Raji (cell line): ENCODE data around the gene KLHL29.

Experiments used
- POLR2A ChIP-seq: IDR thresholded peaks from 2 replicates; pipeline ENCODE4 v1.6.1; 2011; ENCODE audit warnings: low read depth, low read length, control low read depth; ENCODE audit not compliant: insufficient read depth

Gene KLHL29

DNA sequence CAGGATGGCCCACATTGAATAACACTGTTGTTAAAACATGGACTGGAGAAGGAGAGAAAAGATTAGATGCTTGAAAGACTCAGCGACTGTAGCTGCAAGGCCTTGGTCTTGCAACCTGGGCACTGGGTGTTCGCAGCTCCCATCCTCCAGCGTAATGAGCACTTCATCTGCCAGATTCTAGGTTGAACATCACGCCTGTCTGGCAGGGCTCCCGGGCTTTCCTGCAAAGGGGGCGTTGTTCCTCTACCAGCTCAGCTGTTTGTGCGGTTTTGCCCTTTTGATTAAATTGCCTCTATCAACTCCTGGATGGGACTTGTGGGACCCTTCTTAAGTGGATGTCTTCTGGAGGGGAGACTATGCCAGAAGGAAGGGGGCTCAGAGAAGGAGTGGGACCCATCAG is 215.4 kb downstream of the KLHL29 start:
- no peak for TF ChIP-seq POLR2A

DNA sequence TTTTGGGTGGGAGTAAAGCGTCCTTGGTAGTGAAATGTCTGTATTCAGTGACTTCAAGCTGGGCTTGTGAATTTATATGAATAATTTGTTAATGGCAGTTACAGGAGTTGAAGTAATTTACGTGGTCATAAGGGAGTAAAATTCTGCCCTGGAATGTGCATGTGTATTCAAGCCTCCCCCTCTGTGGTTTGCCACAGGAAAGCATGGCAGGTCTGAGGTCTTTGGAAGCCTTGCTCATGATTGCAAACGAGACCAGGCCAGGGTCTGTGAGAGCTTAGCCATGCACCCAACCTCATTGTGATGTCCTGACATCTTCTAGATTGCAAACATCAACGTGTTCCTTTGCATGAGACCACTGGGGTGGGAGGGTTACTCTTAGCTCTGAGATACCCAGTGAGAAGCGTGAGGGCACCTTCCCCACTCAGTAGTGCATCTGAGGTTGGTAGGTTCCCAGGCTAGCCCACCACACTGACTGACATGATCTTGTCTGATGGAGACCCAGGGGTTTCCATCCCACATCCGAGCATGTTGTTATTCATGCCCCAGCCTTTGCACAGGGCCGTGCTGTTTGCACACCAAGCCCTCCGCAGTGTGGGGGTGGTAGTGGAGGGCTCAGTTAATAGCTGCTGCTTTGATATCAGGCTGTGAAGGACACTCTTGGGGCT is 216.5 kb downstream of the KLHL29 start:
- TF ChIP-seq POLR2A, result no peak

DNA sequence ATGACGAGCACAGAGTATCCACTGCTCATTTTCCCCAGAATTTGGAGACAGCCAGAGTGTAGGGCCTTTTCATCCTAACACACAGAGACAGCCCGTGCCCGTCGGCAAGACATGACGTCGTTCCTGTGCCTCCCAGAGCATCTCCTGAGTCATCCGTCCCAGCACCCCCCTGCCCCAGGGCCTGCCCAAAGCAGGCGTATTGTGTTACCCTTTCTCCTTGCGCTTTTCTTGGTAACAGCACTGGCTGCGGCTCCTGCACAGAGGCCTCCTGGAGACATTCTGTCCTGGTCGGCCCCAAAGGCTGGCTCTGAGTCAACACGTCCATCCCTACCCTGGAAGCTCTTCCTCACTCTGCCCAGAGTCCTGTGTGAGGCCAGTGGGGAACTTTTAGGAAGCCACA is 217.1 kb downstream of the KLHL29 start:
- TF ChIP-seq POLR2A, result no peak

DNA sequence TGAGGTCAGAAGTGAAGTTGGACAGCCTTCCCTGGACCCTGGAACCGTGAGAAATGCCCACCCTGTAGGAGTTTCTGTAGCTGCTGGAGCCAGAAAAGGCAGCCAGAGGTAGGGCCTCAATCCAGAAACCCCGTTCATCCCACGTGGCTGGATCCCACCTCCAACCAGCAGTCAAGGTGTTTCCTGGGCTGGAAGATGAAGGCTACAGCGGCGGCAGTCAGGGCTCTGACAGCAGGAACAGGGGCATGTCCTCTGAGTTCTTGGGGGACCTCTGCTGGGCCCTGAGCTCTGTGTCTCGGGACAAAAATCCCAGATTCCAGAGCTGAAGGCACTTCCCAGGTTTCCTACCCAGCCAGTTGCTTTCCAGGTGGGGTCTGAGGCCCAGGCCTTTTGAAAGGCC is 218.2 kb downstream of the KLHL29 start:
- TF ChIP-seq POLR2A, result no peak

DNA sequence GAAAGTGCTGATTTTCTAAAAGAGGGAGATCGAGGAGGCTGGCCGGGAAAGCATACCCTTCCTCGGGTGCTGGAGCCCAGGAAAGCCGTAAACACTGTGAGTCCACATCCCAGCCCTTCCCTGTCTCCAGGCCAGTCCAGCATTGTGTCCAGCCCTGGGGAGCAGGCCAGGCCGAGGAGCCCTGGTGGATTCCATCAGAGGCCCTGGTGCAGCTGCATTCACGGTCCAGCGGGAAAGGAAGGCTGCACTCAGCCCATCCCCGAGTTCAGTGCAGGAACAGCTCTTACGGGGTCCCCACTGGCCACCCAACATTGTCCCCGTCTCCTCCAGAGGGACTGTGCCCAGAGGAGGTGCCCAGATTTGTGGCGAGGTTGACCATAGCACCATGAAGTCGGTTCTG is 218.6 kb downstream of the KLHL29 start:
- no peak for TF ChIP-seq POLR2A

- no peak for TF ChIP-seq POLR2A
Measured at GRCh38 chr2:23604731-23605130, 219.8 kb downstream of the KLHL29 start.

- TF ChIP-seq POLR2A, result no peak
Measured at GRCh38 chr2:23605236-23605635, 220.3 kb downstream of the KLHL29 start.

DNA sequence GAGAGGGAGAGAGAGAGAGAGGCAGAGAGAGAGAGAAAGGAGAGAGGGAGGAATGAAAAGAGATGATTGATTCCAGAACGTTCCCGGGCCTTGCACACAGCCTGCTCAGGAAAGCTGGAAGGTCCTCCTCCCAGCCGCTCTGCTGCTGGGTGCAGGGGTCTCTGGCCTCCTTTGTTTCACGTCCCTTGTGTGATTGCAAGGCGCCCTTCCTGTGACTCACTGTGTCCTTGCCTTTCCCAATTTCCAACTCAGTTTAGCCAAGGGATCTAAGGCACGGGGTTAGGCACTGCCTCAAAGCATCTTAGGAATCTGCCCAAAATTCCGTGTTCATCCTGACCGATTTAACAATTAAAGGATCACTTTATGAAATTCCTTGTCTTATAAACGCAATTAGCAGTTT is 221.2 kb downstream of the KLHL29 start:
- TF ChIP-seq POLR2A, result no peak

- TF ChIP-seq POLR2A, result no peak
Measured at GRCh38 chr2:23606968-23607367, 222.0 kb downstream of the KLHL29 start.

DNA sequence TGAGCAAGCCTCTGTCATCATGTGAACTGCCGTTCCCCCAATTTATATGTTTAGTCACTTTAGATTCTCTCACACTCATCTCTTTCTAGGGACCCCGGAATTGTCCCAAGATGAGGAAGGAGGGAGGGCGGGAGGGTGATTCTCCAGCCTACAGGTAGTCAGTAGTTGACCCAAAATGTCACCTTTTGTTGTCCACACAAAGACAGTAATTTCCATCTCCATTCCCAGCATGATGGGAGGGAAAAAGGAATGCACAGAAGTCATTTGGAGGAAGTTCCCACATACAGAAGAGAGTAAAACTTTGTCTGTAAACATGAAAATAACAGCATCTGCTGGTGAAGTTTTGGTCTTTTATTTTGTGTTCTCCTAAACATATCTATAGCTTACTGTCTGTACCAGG is 222.9 kb downstream of the KLHL29 start:
- TF ChIP-seq POLR2A, result no peak

DNA sequence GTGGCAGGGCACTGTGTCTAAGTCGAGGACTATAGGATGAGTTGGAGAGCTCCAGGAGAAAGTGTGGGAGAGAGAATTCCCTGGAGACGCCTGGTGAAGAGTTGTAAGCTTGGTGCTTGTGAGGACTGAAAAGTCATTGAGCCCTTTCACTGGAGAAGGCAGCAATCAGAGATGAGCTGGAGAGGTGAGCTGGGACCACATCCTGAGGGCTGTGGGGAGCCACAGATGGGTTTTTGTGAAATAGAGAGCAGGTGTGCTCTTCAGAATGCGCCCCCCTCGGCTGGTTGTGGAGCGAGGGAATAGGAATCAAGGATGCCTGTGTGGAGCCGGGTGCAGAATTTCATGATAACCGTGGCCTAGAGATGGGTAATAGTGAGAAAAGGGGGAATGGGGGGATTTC is 224.3 kb downstream of the KLHL29 start:
- no peak for TF ChIP-seq POLR2A

DNA sequence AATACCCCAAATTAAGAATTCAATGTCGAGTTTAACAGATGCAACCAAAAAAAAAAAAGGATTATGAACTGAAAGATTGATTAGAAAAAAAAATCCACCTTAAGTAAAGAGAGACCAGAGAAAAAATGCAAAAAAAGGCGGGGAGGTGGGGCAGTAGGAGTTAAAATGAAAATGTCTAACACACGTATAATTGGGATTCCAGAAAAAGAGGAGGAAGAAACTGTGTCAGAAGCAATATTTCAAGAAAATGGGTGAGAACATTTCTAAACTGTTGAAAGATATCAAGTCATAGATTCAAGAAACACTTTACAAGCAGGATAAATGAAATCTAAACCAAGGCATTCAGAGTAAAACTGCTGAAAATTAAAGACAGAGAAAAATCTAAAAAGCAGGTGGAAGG is 226.9 kb downstream of the KLHL29 start:
- TF ChIP-seq POLR2A, result no peak

DNA sequence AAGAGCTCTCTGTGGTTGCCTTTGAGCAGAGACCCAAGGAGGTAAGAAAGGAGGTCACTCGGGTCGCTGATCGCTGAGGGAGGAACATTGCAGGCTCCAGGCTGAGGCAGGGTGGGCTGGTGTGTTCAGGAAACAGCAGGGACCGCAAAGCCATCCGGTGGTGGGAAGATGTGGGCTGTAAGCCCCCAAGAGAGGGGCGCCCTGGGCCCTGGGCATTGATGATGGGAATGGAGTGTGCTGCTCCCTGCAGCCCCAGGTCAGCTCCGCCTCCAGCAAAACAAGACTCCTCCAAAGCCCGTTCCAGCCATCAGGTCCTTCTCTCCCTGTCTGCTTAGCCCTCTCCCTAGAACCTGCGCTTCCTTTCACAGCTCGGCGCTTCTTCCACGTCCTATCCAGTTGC is 229.7 kb downstream of the KLHL29 start:
- no peak for TF ChIP-seq POLR2A

DNA sequence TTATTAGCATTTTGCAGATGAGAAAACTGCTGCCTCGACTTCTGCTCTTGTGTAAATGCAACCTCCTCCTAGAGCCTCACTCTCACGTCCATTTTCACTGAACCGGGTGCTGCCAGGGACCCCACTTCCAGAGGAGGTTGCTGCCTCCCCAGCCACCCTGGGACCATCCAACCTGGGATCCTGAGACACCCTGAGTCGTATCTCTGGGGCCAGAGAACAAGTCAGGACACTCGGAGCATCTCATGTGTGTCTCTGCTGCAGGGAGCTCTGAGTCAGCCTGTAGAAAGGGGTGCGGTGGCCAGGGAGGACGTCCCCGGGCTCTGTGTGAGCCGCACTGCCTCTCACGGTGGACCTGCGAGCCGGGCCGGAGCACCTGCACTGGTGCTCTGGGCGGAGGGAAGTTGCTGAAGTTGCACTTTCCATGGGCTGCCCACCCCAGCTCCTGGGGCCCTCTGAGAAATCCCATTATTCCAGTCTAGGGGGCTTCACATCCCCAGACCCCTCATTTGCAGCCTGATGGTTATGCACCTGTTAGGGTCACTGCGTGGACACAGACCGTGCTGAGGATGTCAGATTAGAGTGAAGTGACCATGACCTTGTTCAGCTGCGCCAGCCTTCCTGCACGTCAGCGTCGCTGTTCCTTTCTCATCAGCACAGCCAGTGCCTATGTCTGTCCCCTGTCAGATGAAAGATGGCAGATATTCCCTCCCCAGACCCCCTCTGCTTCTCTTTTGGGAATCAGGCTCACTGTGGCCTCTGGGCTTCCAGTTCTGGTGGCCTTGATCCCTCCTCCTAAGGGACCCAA is 230.4 kb downstream of the KLHL29 start:
- no peak for TF ChIP-seq POLR2A

DNA sequence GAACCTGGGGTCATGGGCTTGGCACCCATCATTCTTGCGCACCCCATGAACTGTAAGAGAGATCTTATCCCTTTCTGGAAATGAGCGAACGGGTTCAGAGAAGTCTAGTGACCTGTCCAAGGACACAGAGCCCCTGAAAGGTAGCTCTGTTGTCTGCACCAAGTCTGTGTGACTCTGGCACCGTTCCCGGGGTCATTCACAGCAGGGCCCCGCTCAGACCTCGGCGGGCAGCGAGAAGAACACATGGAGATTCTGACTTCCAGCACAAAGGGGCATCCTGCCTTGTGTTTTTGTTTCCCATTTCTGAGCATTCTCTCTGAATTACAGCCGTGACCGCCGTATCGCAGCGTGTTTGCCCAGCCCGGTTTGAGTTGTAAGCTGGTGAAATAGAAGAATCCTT is 231.7 kb downstream of the KLHL29 start:
- TF ChIP-seq POLR2A, result no peak

DNA sequence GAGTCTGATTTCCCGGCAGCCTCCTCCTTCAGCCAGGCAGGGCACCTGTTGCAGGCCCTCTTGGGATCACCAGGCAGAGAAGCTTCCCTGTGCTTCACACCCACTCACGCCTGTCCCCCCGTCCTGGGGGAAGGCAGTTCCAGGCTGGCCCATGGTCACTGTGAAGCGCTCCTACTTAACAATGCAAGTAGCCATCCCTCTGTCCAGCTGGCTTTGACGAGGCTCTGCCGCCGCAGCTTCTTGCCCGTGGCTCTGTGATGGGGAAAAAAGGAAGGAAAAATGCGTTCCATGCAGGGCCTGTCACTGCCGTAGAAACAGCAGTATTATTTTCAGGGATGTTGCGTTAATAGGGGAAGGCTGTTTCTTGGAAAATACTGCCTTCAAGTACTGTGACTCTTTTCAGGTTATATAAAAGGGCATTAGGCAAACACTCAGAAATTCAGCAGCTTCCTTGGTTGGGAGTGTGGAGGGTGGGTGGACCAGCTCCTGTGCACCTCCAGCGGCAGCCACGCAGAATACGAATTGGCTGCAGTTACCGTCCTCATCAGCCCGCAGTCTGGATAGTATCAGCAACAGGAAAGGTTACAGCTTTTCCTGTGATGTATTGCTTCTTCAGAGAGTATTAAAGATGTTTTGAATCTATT is 232.3 kb downstream of the KLHL29 start:
- TF ChIP-seq POLR2A, result no peak

DNA sequence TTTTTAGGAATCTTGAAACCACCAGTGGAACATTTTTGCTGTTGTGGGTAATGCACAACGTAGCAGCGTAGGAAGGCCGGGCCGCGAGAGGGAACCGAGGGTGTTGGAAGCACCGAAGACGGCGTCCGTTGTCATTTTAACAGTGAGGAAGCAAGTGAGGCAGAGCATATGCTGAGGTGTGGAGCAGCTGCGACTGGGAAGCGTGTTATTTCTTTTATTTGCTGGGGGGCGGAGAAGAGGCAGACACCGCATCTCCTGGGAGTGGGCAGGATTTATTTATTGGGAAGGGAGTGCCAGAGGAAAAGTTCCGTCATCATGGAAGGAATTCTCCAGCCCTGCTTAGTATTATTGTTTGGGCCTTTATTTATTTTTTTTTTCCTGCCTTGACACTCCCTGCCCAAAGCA is 232.8 kb downstream of the KLHL29 start:
- TF ChIP-seq POLR2A, result no peak

GRCh38 chr2:23618265-23618664 is 233.3 kb downstream of the KLHL29 start:
- TF ChIP-seq POLR2A, result no peak
